SK-N-SH (cell line): ENCODE data around the gene WSB2. TPM values are rescaled to one million over a fixed set of nuclear protein-coding genes. Genes with fewer than 3 reads are reported as not detected.

Source experiments
- CTCF ChIA-PET: fragments of 300-600, 350-600 bp; formaldehyde crosslinking; extraction: SDS; loops from one replicate; lab custom pipeline; 2021; lab: Yijun Ruan, JAX
- POLR2A ChIA-PET: fragments of 350-600 bp; sonication (Branson Sonifier 250); formaldehyde crosslinking; extraction: SDS; loops from one replicate; lab custom pipeline; 2020; ENCODE audit warnings: antibody characterized with exemption, inconsistent platforms; lab: Yijun Ruan, JAX
- DNase-seq: peaks from one replicate; pipeline ENCODE4 v3.0.0; 2012
- H2AFZ ChIP-seq: fragments of 200-600 bp; sonication (generic); 2 replicates; pipeline ENCODE4 v1.8.1; 2016; ENCODE audit warnings: antibody characterized with exemption, mild to moderate bottlenecking, low read depth
- H3F3A ChIP-seq: fragments of 200-600 bp; sonication (generic); replicated peaks from 2 replicates; pipeline ENCODE3; 2016; ENCODE audit warnings: antibody characterized with exemption, mild to moderate bottlenecking; ENCODE audit not compliant: insufficient read depth
- H3K27ac ChIP-seq, 2 experiments: fragments of 200-500 bp in 1 of 2; fragments of 200-600 bp in 1 of 2; sonication (Bioruptor generic) in 1 of 2; sonication (generic), shearing (Covaris generic) in 1 of 2; 2 replicates each; pipeline versions ENCODE4 v1.5.1 to v1.6.1; 2014 to 2016; ENCODE audit warnings: low read depth in 2 of 2, inconsistent platforms in 1 of 2, low read length in 1 of 2, mild to moderate bottlenecking in 1 of 2, mixed read lengths in 1 of 2
- H3K27me3 ChIP-seq: fragments of 200-600 bp; sonication (generic), shearing (Covaris generic); 2 replicates; pipeline ENCODE4 v1.6.1; 2016; ENCODE audit warnings: mixed run types; ENCODE audit not compliant: insufficient read depth
- H3K36me3 ChIP-seq, 2 experiments: fragments of 200-500 bp in 1 of 2; fragments of 200-600 bp in 1 of 2; sonication (Bioruptor generic) in 1 of 2; sonication (generic) in 1 of 2; replicated peaks in 1 of 2; 2 replicates each; pipeline versions ENCODE3 to v1.5.1; 2014 to 2016; ENCODE audit warnings: low read length in 1 of 2, mild to moderate bottlenecking in 1 of 2; ENCODE audit not compliant: insufficient read depth in 2 of 2, control insufficient read depth in 1 of 2
- H3K4me1 ChIP-seq, 2 experiments: fragments of 200-500 bp in 1 of 2; fragments of 200-600 bp in 1 of 2; sonication (Bioruptor generic) in 1 of 2; sonication (generic), shearing (Covaris generic) in 1 of 2; 2 replicates each; pipeline versions ENCODE4 v1.5.1 to v1.6.1; 2014 to 2016; ENCODE audit warnings: low read depth in 1 of 2, low read length in 1 of 2, mixed run types in 1 of 2; ENCODE audit not compliant: insufficient read depth in 2 of 2, control insufficient read depth in 1 of 2
- H3K4me2 ChIP-seq: fragments of 200-600 bp; sonication (generic), shearing (Covaris generic); 2 replicates; pipeline ENCODE4 v1.6.1; 2017; ENCODE audit warnings: mixed run types
- H3K4me3 ChIP-seq, 2 experiments: fragments of 200-500 bp in 1 of 2; fragments of 200-600 bp in 1 of 2; sonication (Bioruptor generic) in 1 of 2; sonication (generic), shearing (Covaris generic) in 1 of 2; 2 replicates each; pipeline versions ENCODE4 v1.5.1 to v1.8.1; 2014 to 2016; ENCODE audit warnings: low read depth in 2 of 2, inconsistent platforms in 1 of 2, low read length in 1 of 2, mild to moderate bottlenecking in 1 of 2, mixed read lengths in 1 of 2, moderate library complexity in 1 of 2
- H3K79me2 ChIP-seq: fragments of 200-600 bp; sonication (generic); 2 replicates; pipeline ENCODE4 v1.8.1; 2017; ENCODE audit warnings: mild to moderate bottlenecking; ENCODE audit not compliant: insufficient read depth
- H3K9ac ChIP-seq: fragments of 200-600 bp; sonication (generic); 2 replicates; pipeline ENCODE4 v1.6.1; 2017; ENCODE audit warnings: mixed run types
- H3K9me2 ChIP-seq: fragments of 200-600 bp; sonication (generic); 2 replicates; pipeline ENCODE4 v1.6.1; 2017; ENCODE audit warnings: mixed run types
- H3K9me3 ChIP-seq: fragments of 200-600 bp; sonication (generic); 2 replicates; pipeline ENCODE4 v1.6.1; 2017; ENCODE audit warnings: mixed run types, mild to moderate bottlenecking, moderate library complexity
- H4K20me1 ChIP-seq: fragments of 200-600 bp; sonication (generic); 2 replicates; pipeline ENCODE4 v1.6.1; 2017; ENCODE audit warnings: mild to moderate bottlenecking, mixed run types; ENCODE audit not compliant: insufficient read depth
- CTCF ChIP-seq: fragments of 200-600 bp; sonication (generic); IDR thresholded peaks from 2 replicates; pipeline ENCODE4 v1.6.1; 2017; ENCODE audit warnings: antibody characterized with exemption, mild to moderate bottlenecking, moderate library complexity
- FOSL2 ChIP-seq: IDR thresholded peaks from 2 replicates; pipeline ENCODE4 v1.4.0; 2012; ENCODE audit warnings: low read depth, mild to moderate bottlenecking, moderate library complexity, borderline replicate concordance
- FOXJ3 ChIP-seq: sonication (generic); formaldehyde crosslinking; IDR thresholded peaks from 2 replicates; pipeline ENCODE4 v1.5.1; 2020; ENCODE audit warnings: mild to moderate bottlenecking, missing genetic modification reagents
- FOXM1 ChIP-seq: IDR thresholded peaks from 2 replicates; pipeline ENCODE4 v1.4.0; 2012; ENCODE audit warnings: low read depth, mild to moderate bottlenecking
- IRF3 ChIP-seq: fragments of 150-350 bp; IDR thresholded peaks from 2 replicates; pipeline ENCODE4 v1.6.1; 2016; ENCODE audit warnings: mild to moderate bottlenecking, low read depth, low read length
- MXI1 ChIP-seq: IDR thresholded peaks from 2 replicates; pipeline ENCODE4 v1.6.1; 2012; ENCODE audit warnings: mild to moderate bottlenecking, low read depth, low read length, improper control_type of control experiment
- NFIC ChIP-seq: IDR thresholded peaks from 2 replicates; pipeline ENCODE4 v1.4.0; 2012; ENCODE audit warnings: borderline replicate concordance
- POLR2AphosphoS5 ChIP-seq: IDR thresholded peaks from 2 replicates; pipeline ENCODE4 v1.6.1; 2012; ENCODE audit warnings: low read depth, low read length
- RAD21 ChIP-seq: IDR thresholded peaks from 2 replicates; pipeline ENCODE4 v1.6.1; 2012; ENCODE audit warnings: mild to moderate bottlenecking, low read length
- RCOR1 ChIP-seq: fragments of 150-350 bp; IDR thresholded peaks from 2 replicates; pipeline ENCODE4 v1.6.1; 2017; ENCODE audit warnings: antibody characterized with exemption, low read length
- RFX5 ChIP-seq: IDR thresholded peaks from 2 replicates; pipeline ENCODE4 v1.6.1; 2012; ENCODE audit warnings: mild to moderate bottlenecking, improper control_type of control experiment, low read length
- RXRA ChIP-seq: IDR thresholded peaks from 2 replicates; pipeline ENCODE4 v1.4.0; 2012; ENCODE audit warnings: low read depth, mild to moderate bottlenecking, borderline replicate concordance
- SIN3A ChIP-seq: IDR thresholded peaks from 2 replicates; pipeline ENCODE4 v1.6.1; 2012; ENCODE audit warnings: low read depth, mild to moderate bottlenecking, low read length, moderate library complexity, borderline replicate concordance
- SMC3 ChIP-seq: IDR thresholded peaks from 2 replicates; pipeline ENCODE4 v1.6.1; 2012; ENCODE audit warnings: low read depth, low read length, improper control_type of control experiment
- TAF1 ChIP-seq: IDR thresholded peaks from 2 replicates; pipeline ENCODE4 v1.6.1; 2012; ENCODE audit warnings: low read depth, mild to moderate bottlenecking, low read length, moderate library complexity, borderline replicate concordance
- USF1 ChIP-seq: IDR thresholded peaks from 2 replicates; pipeline ENCODE4 v1.4.0; 2012; ENCODE audit warnings: low read depth, borderline replicate concordance
- USF2 ChIP-seq: fragments of 150-350 bp; IDR thresholded peaks from 2 replicates; pipeline ENCODE4 v1.6.1; 2017; ENCODE audit warnings: antibody characterized with exemption, low read length, low read depth, borderline replicate concordance
- YY1 ChIP-seq: IDR thresholded peaks from 2 replicates; pipeline ENCODE4 v1.4.0; 2012; ENCODE audit warnings: low read depth, mild to moderate bottlenecking
- ZBTB33 ChIP-seq: IDR thresholded peaks from 2 replicates; pipeline ENCODE4 v1.4.0; 2012; ENCODE audit warnings: low read depth, borderline replicate concordance
- WGBS: methylation state at CpG from one replicate; pipeline ENCODE4 v1.1.6; 2017; ENCODE audit warnings: low lambda C conversion rate; 5-methylcytosine and 5-hydroxymethylcytosine counted together
- polyA plus RNA-seq, 3 experiments: library from polyadenylated mRNA; depleted of rRNA; stranded (reverse); fragments of >200 nt; gene quantifications; 2 replicates each; pipeline ENCODE4 v1.2.3, GENCODE V29; 2012

WSB2 gene
- polyA plus RNA-seq, 1 of the 3 experiments (the other 2 are of a cell fraction), result 54.4 TPM

GRCh38 chr12:117986705-117987469, 74.1 kb downstream of the WSB2 start:
- Histone ChIP-seq H3K36me3 (no peaks in the 10 kb centered on the region), H2AFZ (peak overlapping the region; percentile 72), H4K20me1 (no peaks in the 10 kb centered on the region), H3K4me3 (no peak overlapping the region; a peak in 1 of 4 replicates), H3K9me3 (no peaks in the 10 kb centered on the region), H3F3A (peaks cover 12% of the 10 kb centered on the region), H3K9ac (peak overlapping the region; percentile 37; the same call in 1 of the 2 replicates), H3K79me2 (no peaks in the 10 kb centered on the region), H3K27ac (peak overlapping the region in 1 of 2 experiments; percentile 61; a peak in 2 of 4 replicates), H3K4me2 (peak overlapping the region; percentile 42), H3K4me1 (peaks cover 0 to 2% of the 10 kb centered on the region in 2 experiments; a peak in 1 of 4 replicates), H3K9me2 (no peaks in the 10 kb centered on the region)
- WGBS, result 30% methylated on average over 4 of the region's 4 CpGs
- ChIA-PET POLR2A (no interaction called here), CTCF (no interaction called here)
- no peak for DNase-seq
- TF ChIP-seq SIN3A (no peak), FOSL2 (peak; percentile 21; the same call in 1 of the 2 replicates)
- TF ChIP-seq, all 33 proteins: peak for 1
- no peaks in the 10 kb centered on the region for H3K27me3 ChIP-seq

GRCh38 chr12:117985182-117985581, 75.8 kb downstream of the WSB2 start:
- H3K36me3 ChIP-seq, result no peaks in the 10 kb centered on the region
- H3K79me2 ChIP-seq, result no peaks in the 10 kb centered on the region
- H3K4me2 ChIP-seq, result no peak overlapping the region
- POLR2A ChIA-PET, result no interaction called here
- no peaks in the 10 kb centered on the region for H3K9me2 ChIP-seq
- WGBS, result 83% methylated on average over 2 of the region's 2 CpGs
- H3K9ac ChIP-seq, result no peak overlapping the region
- no peaks in the 10 kb centered on the region for H3K27me3 ChIP-seq
- no peak for DNase-seq
- H3K9me3 ChIP-seq, result no peaks in the 10 kb centered on the region
- H2AFZ ChIP-seq, result no peak overlapping the region
- peaks cover 12% of the 10 kb centered on the region for H3F3A ChIP-seq
- CTCF ChIA-PET, result interaction anchor here (1.2 kb wide), 1 partner anchor 50 kb away, joined by 3 read pairs; no protein-coding TSS in a partner anchor
- peaks cover 0 to 2% of the 10 kb centered on the region in 2 experiments; a peak in 1 of 4 replicates for H3K4me1 ChIP-seq
- TF ChIP-seq RFX5, result no peak
- no peak for TF ChIP-seq FOXJ3
- TF ChIP-seq RXRA, result no peak
- TF ChIP-seq SIN3A, result no peak
- no peak for TF ChIP-seq USF1
- no peak for TF ChIP-seq USF2
- no peak for TF ChIP-seq YY1
- no peak for TF ChIP-seq IRF3
- TF ChIP-seq CTCF, result no peak
- no peak for TF ChIP-seq ZBTB33
- TF ChIP-seq FOXM1, result no peak
- no peak for TF ChIP-seq TAF1
- no peak for TF ChIP-seq MXI1
- no peak for TF ChIP-seq NFIC
- no peak for TF ChIP-seq SMC3
- no peak for TF ChIP-seq POLR2AphosphoS5
- no peak for TF ChIP-seq RAD21
- TF ChIP-seq RCOR1, result no peak
- H3K4me3 ChIP-seq, result no peak overlapping the region
- H3K27ac ChIP-seq, result no peak overlapping the region
- no peaks in the 10 kb centered on the region for H4K20me1 ChIP-seq
